Transverse colon (tissue), 3 donors: Measurements from ENCODE around the gene NUDT22.

Source experiments
- EP300 ChIP-seq: sonication (generic); formaldehyde crosslinking; IDR thresholded peaks from one replicate; pipeline ENCODE4 v1.6.1; 2017; ENCODE audit warnings: antibody characterized with exemption, low read depth
- POLR2A ChIP-seq: fragments of 450-650 bp; IDR thresholded peaks from one replicate; pipeline ENCODE4 v1.6.1; 2016; ENCODE audit warnings: antibody characterized with exemption, mild to moderate bottlenecking, moderate library complexity
- TF ChIP-seq, protein P1 (sequence below), 5 experiments: fragments of 200-600 bp in 3 of 5; fragments of 450-650 bp in 2 of 5; sonication (generic) in 3 of 5; IDR thresholded peaks; 1 replicate in 2 of 5; 2 replicates in 3 of 5; pipeline ENCODE4 v1.5.1; 2016 to 2017; ENCODE audit warnings: antibody characterized with exemption in 5 of 5, inconsistent platforms in 3 of 5, mild to moderate bottlenecking in 2 of 5, moderate library complexity in 1 of 5

GRCh38 chr11:64245797-64246620 lies 19.9 kb downstream of the NUDT22 start:
- TF ChIP-seq, protein P1, sequence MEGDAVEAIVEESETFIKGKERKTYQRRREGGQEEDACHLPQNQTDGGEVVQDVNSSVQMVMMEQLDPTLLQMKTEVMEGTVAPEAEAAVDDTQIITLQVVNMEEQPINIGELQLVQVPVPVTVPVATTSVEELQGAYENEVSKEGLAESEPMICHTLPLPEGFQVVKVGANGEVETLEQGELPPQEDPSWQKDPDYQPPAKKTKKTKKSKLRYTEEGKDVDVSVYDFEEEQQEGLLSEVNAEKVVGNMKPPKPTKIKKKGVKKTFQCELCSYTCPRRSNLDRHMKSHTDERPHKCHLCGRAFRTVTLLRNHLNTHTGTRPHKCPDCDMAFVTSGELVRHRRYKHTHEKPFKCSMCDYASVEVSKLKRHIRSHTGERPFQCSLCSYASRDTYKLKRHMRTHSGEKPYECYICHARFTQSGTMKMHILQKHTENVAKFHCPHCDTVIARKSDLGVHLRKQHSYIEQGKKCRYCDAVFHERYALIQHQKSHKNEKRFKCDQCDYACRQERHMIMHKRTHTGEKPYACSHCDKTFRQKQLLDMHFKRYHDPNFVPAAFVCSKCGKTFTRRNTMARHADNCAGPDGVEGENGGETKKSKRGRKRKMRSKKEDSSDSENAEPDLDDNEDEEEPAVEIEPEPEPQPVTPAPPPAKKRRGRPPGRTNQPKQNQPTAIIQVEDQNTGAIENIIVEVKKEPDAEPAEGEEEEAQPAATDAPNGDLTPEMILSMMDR (IDR thresholded peaks at IDR 0.05): peak in 2 of 5 experiments; percentile 13 to 21
- no peak for TF ChIP-seq EP300
- TF ChIP-seq POLR2A: peak; percentile 68
